ENCODE results near the gene YAP1. TPM values are rescaled to one million over a fixed set of nuclear protein-coding genes. Genes with fewer than 3 reads are reported as not detected.

YAP1 gene
- total and polyA plus RNA-seq, 4 donors: 3.7 to 65.6 (median 18.3) TPM

GRCh38 chr11:102186551-102187191 lies 76.4 kb downstream of the YAP1 start (continued):
- TF ChIP-seq, protein P1, sequence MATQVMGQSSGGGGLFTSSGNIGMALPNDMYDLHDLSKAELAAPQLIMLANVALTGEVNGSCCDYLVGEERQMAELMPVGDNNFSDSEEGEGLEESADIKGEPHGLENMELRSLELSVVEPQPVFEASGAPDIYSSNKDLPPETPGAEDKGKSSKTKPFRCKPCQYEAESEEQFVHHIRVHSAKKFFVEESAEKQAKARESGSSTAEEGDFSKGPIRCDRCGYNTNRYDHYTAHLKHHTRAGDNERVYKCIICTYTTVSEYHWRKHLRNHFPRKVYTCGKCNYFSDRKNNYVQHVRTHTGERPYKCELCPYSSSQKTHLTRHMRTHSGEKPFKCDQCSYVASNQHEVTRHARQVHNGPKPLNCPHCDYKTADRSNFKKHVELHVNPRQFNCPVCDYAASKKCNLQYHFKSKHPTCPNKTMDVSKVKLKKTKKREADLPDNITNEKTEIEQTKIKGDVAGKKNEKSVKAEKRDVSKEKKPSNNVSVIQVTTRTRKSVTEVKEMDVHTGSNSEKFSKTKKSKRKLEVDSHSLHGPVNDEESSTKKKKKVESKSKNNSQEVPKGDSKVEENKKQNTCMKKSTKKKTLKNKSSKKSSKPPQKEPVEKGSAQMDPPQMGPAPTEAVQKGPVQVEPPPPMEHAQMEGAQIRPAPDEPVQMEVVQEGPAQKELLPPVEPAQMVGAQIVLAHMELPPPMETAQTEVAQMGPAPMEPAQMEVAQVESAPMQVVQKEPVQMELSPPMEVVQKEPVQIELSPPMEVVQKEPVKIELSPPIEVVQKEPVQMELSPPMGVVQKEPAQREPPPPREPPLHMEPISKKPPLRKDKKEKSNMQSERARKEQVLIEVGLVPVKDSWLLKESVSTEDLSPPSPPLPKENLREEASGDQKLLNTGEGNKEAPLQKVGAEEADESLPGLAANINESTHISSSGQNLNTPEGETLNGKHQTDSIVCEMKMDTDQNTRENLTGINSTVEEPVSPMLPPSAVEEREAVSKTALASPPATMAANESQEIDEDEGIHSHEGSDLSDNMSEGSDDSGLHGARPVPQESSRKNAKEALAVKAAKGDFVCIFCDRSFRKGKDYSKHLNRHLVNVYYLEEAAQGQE (IDR thresholded peaks at IDR 0.05): no peak
- TF ChIP-seq NR2F2 (IDR thresholded peaks at IDR 0.05) (no peak), RAD21 (IDR thresholded peaks at IDR 0.05) (no peak), TAF1 (conservative IDR thresholded peaks at IDR 0.05) (no peak)

- Histone ChIP-seq H3K4me1 (ENCODE audit: control insufficient read depth in 4 of 4, insufficient read depth in 4 of 4, low read length in 3 of 4) (peaks cover 0 to 9% (median 2%) of the 10 kb centered on the region in 4 donors), H3K9ac (ENCODE audit: low read depth in 1 of 2, low read length in 2 of 2) (no peak overlapping the region), H3K9me3 (ENCODE audit: control insufficient read depth in 4 of 4, low read length in 3 of 4) (no peaks in the 10 kb centered on the region), H3K36me3 (ENCODE audit: control insufficient read depth in 4 of 4, insufficient read depth in 3 of 4, low read depth in 1 of 4, low read length in 3 of 4) (peaks cover 0 to 2% (median 0%) of the 10 kb centered on the region in 4 donors), H3K27ac (ENCODE audit: low read depth in 1 of 2, low read length in 2 of 2) (no peak overlapping the region), H3K27me3 (ENCODE audit: control insufficient read depth in 4 of 4, insufficient read depth in 4 of 4, low read length in 3 of 4) (no peaks in the 10 kb centered on the region), H3K4me3 (ENCODE audit: low read depth in 1 of 3, low read length in 3 of 3) (no peak overlapping the region)
- WGBS: 67% methylated on average over 8 of the region's 8 CpGs
- TF ChIP-seq TAF1 (conservative IDR thresholded peaks at IDR 0.05) (no peak), HNF4G (IDR thresholded peaks at IDR 0.05) (no peak), RXRA (IDR thresholded peaks at IDR 0.05) (no peak), YY1 (IDR thresholded peaks at IDR 0.05) (no peak), RAD21 (IDR thresholded peaks at IDR 0.05) (no peak), SP1 (IDR thresholded peaks at IDR 0.05) (no peak), GABPA (IDR thresholded peaks at IDR 0.05 in 1 of 2, conservative IDR thresholded peaks at IDR 0.05 in 1 of 2) (no peak), CTCF (IDR thresholded peaks at IDR 0.05; ENCODE audit: low read depth, low read length, missing input control) (no peak), JUND (IDR thresholded peaks at IDR 0.05) (no peak), EGR1 (IDR thresholded peaks at IDR 0.05; ENCODE audit: low read depth in 2 of 2) (no peak), HNF4A (conservative IDR thresholded peaks at IDR 0.05) (no peak), ZBTB33 (IDR thresholded peaks at IDR 0.05) (no peak), NR2F2 (IDR thresholded peaks at IDR 0.05) (no peak), FOXA1 (IDR thresholded peaks at IDR 0.05) (no peak), FOXA2 (IDR thresholded peaks at IDR 0.05) (no peak), MAX (IDR thresholded peaks at IDR 0.05) (no peak)
- TF ChIP-seq, protein P2, sequence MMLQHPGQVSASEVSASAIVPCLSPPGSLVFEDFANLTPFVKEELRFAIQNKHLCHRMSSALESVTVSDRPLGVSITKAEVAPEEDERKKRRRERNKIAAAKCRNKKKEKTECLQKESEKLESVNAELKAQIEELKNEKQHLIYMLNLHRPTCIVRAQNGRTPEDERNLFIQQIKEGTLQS (IDR thresholded peaks at IDR 0.05): no peak
- TF ChIP-seq, protein P1 (IDR thresholded peaks at IDR 0.05): no peak
- DNase-seq (ENCODE audit: low spot score): no peak
Measured at GRCh38 chr11:102187416-102188151, 77.3 kb downstream of the YAP1 start.

All from liver (tissue), 9 donors.